PFSK-1 (cell line): ENCODE data around the gene ACP5.

Experiments
- FOXP2 ChIP-seq: optimal IDR thresholded peaks from 2 replicates; pipeline ENCODE3; 2011; ENCODE audit warnings: borderline replicate concordance, control low read depth, inconsistent platforms; ENCODE audit not compliant: insufficient read depth; ENCODE audit errors: extremely low read length, extremely low read depth
- POLR2AphosphoS5 ChIP-seq: IDR thresholded peaks from 2 replicates; pipeline ENCODE4 v1.6.1; 2012; ENCODE audit warnings: low read depth, mild to moderate bottlenecking, control low read depth, low read length, moderate library complexity
- REST ChIP-seq, 2 experiments: IDR thresholded peaks; 2 replicates each; pipeline versions ENCODE4 v1.6.1 to v1.8.0; 2011 to 2012; ENCODE audit warnings: low read depth in 2 of 2, low read length in 2 of 2, control low read depth in 1 of 2, inconsistent platforms in 1 of 2, mild to moderate bottlenecking in 1 of 2, moderate library complexity in 1 of 2; ENCODE audit not compliant: insufficient read depth in 1 of 2
- SIN3A ChIP-seq: IDR thresholded peaks from 2 replicates; pipeline ENCODE4 v1.6.1; 2012; ENCODE audit warnings: mild to moderate bottlenecking, low read length, moderate library complexity, borderline replicate concordance; ENCODE audit not compliant: insufficient read depth
- TAF1 ChIP-seq: IDR thresholded peaks from 2 replicates; pipeline ENCODE4 v1.6.1; 2012; ENCODE audit warnings: low read length, control low read depth, borderline replicate concordance; ENCODE audit not compliant: insufficient read depth

- TF ChIP-seq POLR2AphosphoS5 (no peak), REST (IDR thresholded peaks at IDR 0.05; ENCODE audit: insufficient read depth in 1 of 2, low read depth in 2 of 2, low read length in 2 of 2) (no peak), TAF1 (no peak), FOXP2 (no peak), SIN3A (no peak)
These were observed 29.3 kb downstream of the ACP5 start for GRCh38 chr19:11547929-11548700.
